ENCODE results near the gene KIF5A.

- no peak for TF ChIP-seq CTCF (IDR thresholded peaks at IDR 0.05)
- TF ChIP-seq POLR2A (IDR thresholded peaks at IDR 0.05; ENCODE audit: low read depth), result no peak
- no peak for TF ChIP-seq POLR2AphosphoS5 (IDR thresholded peaks at IDR 0.05)
- TF ChIP-seq EP300 (IDR thresholded peaks at IDR 0.05), result no peak
These were observed 6.3 kb upstream of the KIF5A start for GRCh38 chr12:57543581-57543980.

Measured in esophagus muscularis mucosa (tissue), 4 donors.